Caco-2 (cell line): ENCODE results near the gene DOK1. TPM values are rescaled to one million over a fixed set of nuclear protein-coding genes. Genes with fewer than 3 reads are reported as not detected.

ENCODE experiments used
- BruUV-seq: library from RNA; stranded (reverse); fragments of 400-500 nt; replicated peaks from 2 replicates; lab custom pipeline; 2021; lab: Mats Ljungman, UMichigan
- CTCF ChIA-PET: fragments of 300-600 bp; sonication (Branson Sonifier 250); formaldehyde crosslinking; loops from one replicate; lab custom pipeline; 2022; ENCODE audit warnings: antibody characterized with exemption; lab: Charles Lee
- POLR2A ChIA-PET: fragments of 300-600 bp; sonication (Branson Sonifier 250); formaldehyde crosslinking; loops from one replicate; lab custom pipeline; 2022; ENCODE audit warnings: antibody characterized with exemption; lab: Charles Lee
- DNase-seq, 2 experiments: peaks; one replicate each; pipeline versions ENCODE4 v3.0.0 to v3.0.0-alpha.2; 2020 to 2022
- H3K27me3 ChIP-seq: replicated peaks from 2 replicates; pipeline ENCODE4 v1.6.0; 2011; ENCODE audit warnings: low read length; ENCODE audit not compliant: control insufficient read depth, insufficient read depth
- H3K36me3 ChIP-seq: 2 replicates; pipeline ENCODE4 v1.5.1; 2011; ENCODE audit warnings: low read length; ENCODE audit not compliant: control insufficient read depth, insufficient read depth
- H3K4me1 ChIP-seq: fragments of 250-450 bp; sonication (Bioruptor Pico); 2 replicates; pipeline ENCODE4 v1.5.1; 2020; ENCODE audit warnings: mild to moderate bottlenecking
- H3K4me3 ChIP-seq: 2 replicates; pipeline ENCODE4 v1.5.1; 2011; ENCODE audit warnings: low read depth, mild to moderate bottlenecking, control low read depth, low read length
- H3K9me3 ChIP-seq: fragments of 250-450 bp; sonication (Bioruptor Pico); 2 replicates; pipeline ENCODE4 v1.5.1; 2020; ENCODE audit warnings: mild to moderate bottlenecking, moderate library complexity
- H3K27ac Mint-ChIP-seq: one replicate; pipeline ENCODE4 v1.8.0; 2022; ENCODE audit warnings: mixed read lengths; ENCODE audit not compliant: unreplicated experiment
- H3K27me3 Mint-ChIP-seq: one replicate; pipeline ENCODE4 v1.8.0; 2022; ENCODE audit warnings: mixed read lengths; ENCODE audit not compliant: insufficient read depth, unreplicated experiment
- H3K36me3 Mint-ChIP-seq: one replicate; pipeline ENCODE4 v1.8.0; 2022; ENCODE audit warnings: mild to moderate bottlenecking, mixed read lengths; ENCODE audit not compliant: insufficient read depth, unreplicated experiment
- H3K4me1 Mint-ChIP-seq: one replicate; pipeline ENCODE4 v1.8.0; 2022; ENCODE audit warnings: low read depth, mixed read lengths; ENCODE audit not compliant: unreplicated experiment
- H3K4me3 Mint-ChIP-seq: one replicate; pipeline ENCODE4 v1.8.0; 2022; ENCODE audit warnings: mild to moderate bottlenecking, moderate library complexity, mixed read lengths; ENCODE audit not compliant: unreplicated experiment
- H3K9me3 Mint-ChIP-seq: one replicate; pipeline ENCODE4 v1.8.0; 2022; ENCODE audit warnings: mixed read lengths; ENCODE audit not compliant: unreplicated experiment
- CTCF ChIP-seq, 2 experiments: fragments of 200-600 bp in 1 of 2; IDR thresholded peaks; 1 replicate in 1 of 2; 2 replicates in 1 of 2; pipeline versions ENCODE4 v1.5.1 to v1.8.0; 2011 to 2022; ENCODE audit warnings: antibody characterized with exemption in 1 of 2, control low read depth in 1 of 2, inconsistent platforms in 1 of 2, low read depth in 1 of 2, low read length in 1 of 2, mild to moderate bottlenecking in 1 of 2, moderate library complexity in 1 of 2; ENCODE audit not compliant: insufficient read depth in 1 of 2, severe bottlenecking in 1 of 2, unreplicated experiment in 1 of 2
- intact Hi-C: fragments of 100-400 bp; cut with micrococcal nuclease; formaldehyde crosslinking; loops from one replicate; pipeline ENCODE4 v1.10.0; 2022; ENCODE audit not compliant: unreplicated experiment
- total RNA-seq: library from RNA; stranded (reverse); gene quantifications from 2 replicates; pipeline ENCODE4 v1.2.3, GENCODE V29; 2022

Gene DOK1
- total RNA-seq, 1 experiment from 2014 or later: 5.1 TPM

- POLR2A ChIA-PET: no interaction called here
- TF ChIP-seq CTCF (IDR thresholded peaks at IDR 0.05; ENCODE audit: insufficient read depth in 1 of 2, low read depth in 1 of 2, low read length in 1 of 2, severe bottlenecking in 1 of 2, unreplicated experiment in 1 of 2): no peak
- Mint-ChIP-seq H3K27me3 (peaks cover 2% of the 10 kb centered on the region), H3K36me3 (no peaks in the 10 kb centered on the region), H3K4me1 (no peaks in the 10 kb centered on the region), H3K27ac (no peak overlapping the region), H3K4me3 (no peak overlapping the region), H3K9me3 (no peaks in the 10 kb centered on the region)
- Histone ChIP-seq H3K9me3 (no peaks in the 10 kb centered on the region), H3K36me3 (no peaks in the 10 kb centered on the region), H3K4me1 (no peaks in the 10 kb centered on the region), H3K4me3 (no peak overlapping the region), H3K27me3 (no peaks in the 10 kb centered on the region)
- intact Hi-C loops: no loop called here
- DNase-seq: no peak
- CTCF ChIA-PET: no interaction called here
- no TSS peak for BruUV-seq
Measured at GRCh38 chr2:74577448-74577847, 22.9 kb downstream of the DOK1 start.

- H3K4me1 Mint-ChIP-seq: peaks cover 5% of the 10 kb centered on the region
- ChIA-PET CTCF (interaction anchor here (0.6 kb wide), 1 partner anchor 27 kb away, joined by 3 read pairs; no protein-coding TSS in a partner anchor), POLR2A (no interaction called here)
- intact Hi-C loops: no loop called here
- BruUV-seq: no TSS peak
- no peak for TF ChIP-seq CTCF (IDR thresholded peaks at IDR 0.05; ENCODE audit: insufficient read depth in 1 of 2, low read depth in 1 of 2, low read length in 1 of 2, severe bottlenecking in 1 of 2, unreplicated experiment in 1 of 2)
- Histone ChIP-seq H3K27me3 (no peaks in the 10 kb centered on the region), H3K9me3 (no peaks in the 10 kb centered on the region), H3K4me3 (no peak overlapping the region), H3K4me1 (no peaks in the 10 kb centered on the region), H3K36me3 (no peaks in the 10 kb centered on the region)
- H3K36me3 Mint-ChIP-seq: no peaks in the 10 kb centered on the region
- H3K4me3 Mint-ChIP-seq: no peak overlapping the region
- H3K27me3 Mint-ChIP-seq: peaks cover 2% of the 10 kb centered on the region
- DNase-seq: no peak
- no peak overlapping the region for H3K27ac Mint-ChIP-seq
- H3K9me3 Mint-ChIP-seq: no peaks in the 10 kb centered on the region
Measured at GRCh38 chr2:74578408-74578807, 23.9 kb downstream of the DOK1 start.

GRCh38 chr2:74581463-74581862, 26.9 kb downstream of the DOK1 start:
- Histone ChIP-seq H3K9me3 (no peaks in the 10 kb centered on the region), H3K36me3 (no peaks in the 10 kb centered on the region), H3K27me3 (no peaks in the 10 kb centered on the region), H3K4me1 (no peaks in the 10 kb centered on the region), H3K4me3 (no peak overlapping the region)
- no peaks in the 10 kb centered on the region for H3K9me3 Mint-ChIP-seq
- intact Hi-C loops: no loop called here
- H3K36me3 Mint-ChIP-seq: no peaks in the 10 kb centered on the region
- ChIA-PET CTCF (no interaction called here), POLR2A (no interaction called here)
- H3K4me3 Mint-ChIP-seq: no peak overlapping the region
- no peak overlapping the region for H3K27ac Mint-ChIP-seq
- peaks cover 7% of the 10 kb centered on the region for H3K4me1 Mint-ChIP-seq
- TF ChIP-seq CTCF (IDR thresholded peaks at IDR 0.05; ENCODE audit: insufficient read depth in 1 of 2, low read depth in 1 of 2, low read length in 1 of 2, severe bottlenecking in 1 of 2, unreplicated experiment in 1 of 2): no peak
- no TSS peak for BruUV-seq
- DNase-seq: no peak
- no peaks in the 10 kb centered on the region for H3K27me3 Mint-ChIP-seq
